SK-N-SH treated with all-trans-retinoic acid at 6 μM for 48 hours (cell line): Measurements from ENCODE around the gene AK3.

ENCODE experiments used
- SNAI2 ChIP-seq: fragments of 250-450 bp; sonication (Bioruptor Pico); IDR thresholded peaks from 2 replicates; pipeline ENCODE4 v1.5.0; 2020; ENCODE audit warnings: mild to moderate bottlenecking, moderate library complexity
- ZFP30 ChIP-seq: fragments of 450-650 bp; formaldehyde crosslinking; IDR thresholded peaks from 2 replicates; pipeline ENCODE4 v1.5.0; 2022; ENCODE audit warnings: mild to moderate bottlenecking, moderate library complexity

DNA sequence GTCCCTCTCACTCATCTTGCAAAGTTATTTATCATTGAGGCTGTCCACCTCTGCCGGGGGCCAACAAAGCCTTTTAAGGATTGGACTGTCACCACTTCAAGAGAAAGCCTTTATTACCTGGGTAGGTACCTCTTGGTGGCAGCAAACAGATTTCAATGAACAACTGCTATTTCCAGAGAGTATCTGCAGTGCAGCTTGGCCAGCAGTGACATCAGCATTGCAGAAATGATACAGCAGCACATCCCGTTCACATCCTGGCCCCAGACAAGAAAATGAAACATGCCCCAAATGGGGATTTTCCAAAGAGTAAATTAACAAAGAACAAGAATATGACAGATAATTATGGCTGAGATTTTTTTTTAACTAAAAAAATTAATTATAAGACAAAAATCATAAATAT lies 72.4 kb downstream of the AK3 start:
- TF ChIP-seq SNAI2 (CRISPR knock-in tag) (no peak), ZFP30 (CRISPR knock-in tag) (no peak)
